H1 (cell line): ENCODE measurements around the gene PRKAA1. TPM values are rescaled to one million over a fixed set of nuclear protein-coding genes. Genes with fewer than 3 reads are reported as not detected.

ENCODE experiments used
- CTCF ChIA-PET: fragments of 300-600 bp; sonication (Branson Sonifier 250); formaldehyde crosslinking; loops from one replicate; lab custom pipeline; 2021; ENCODE audit not compliant: partially characterized antibody; lab: Charles Lee
- POLR2A ChIA-PET: fragments of 300-600 bp; sonication (Branson Sonifier 250); formaldehyde crosslinking; loops from one replicate; lab custom pipeline; 2021; ENCODE audit warnings: inconsistent platforms; ENCODE audit not compliant: partially characterized antibody; lab: Charles Lee
- DNase-seq, 2 experiments: peaks; one replicate each; pipeline versions ENCODE4 v3.0.0 to v3.0.0-alpha.2; 2010 to 2022; ENCODE audit warnings: low spot score in 2 of 2, low read depth in 1 of 2, mixed read lengths in 1 of 2
- FAIRE-seq: peaks from 2 replicates; lab custom pipeline; 2011; peaks lifted over from hg19 to GRCh38; lab: Jason Lieb, UNC
- H2AFZ ChIP-seq: 2 replicates; pipeline ENCODE4 v1.8.1; 2012; ENCODE audit warnings: low read length, inconsistent platforms
- H2AK5ac ChIP-seq: 2 replicates; pipeline ENCODE4 v1.6.1; 2013; ENCODE audit warnings: low read depth, low read length
- H2BK120ac ChIP-seq: replicated peaks from 2 replicates; pipeline ENCODE3; 2013; ENCODE audit warnings: low read depth, low read length, inconsistent platforms
- H2BK12ac ChIP-seq: 2 replicates; pipeline ENCODE4 v1.6.1; 2013; ENCODE audit warnings: low read depth, low read length
- H2BK15ac ChIP-seq: 2 replicates; pipeline ENCODE4 v1.6.1; 2013; ENCODE audit warnings: low read length
- H2BK20ac ChIP-seq: 2 replicates; pipeline ENCODE4 v1.6.1; 2013; ENCODE audit warnings: low read length
- H2BK5ac ChIP-seq: 2 replicates; pipeline ENCODE4 v1.6.1; 2013; ENCODE audit warnings: low read depth, low read length
- H3K14ac ChIP-seq: 2 replicates; pipeline ENCODE4 v1.6.1; 2013; ENCODE audit warnings: inconsistent platforms; ENCODE audit not compliant: insufficient read length
- H3K18ac ChIP-seq: 2 replicates; pipeline ENCODE4 v1.6.1; 2013; ENCODE audit warnings: low read length; ENCODE audit errors: extremely low read depth
- H3K23ac ChIP-seq: 2 replicates; pipeline ENCODE4 v1.6.1; 2013; ENCODE audit warnings: inconsistent platforms; ENCODE audit not compliant: insufficient read length
- H3K23me2 ChIP-seq: 2 replicates; pipeline ENCODE4 v1.6.1; 2013; ENCODE audit warnings: low read depth, low read length
- H3K27ac ChIP-seq: 2 replicates; pipeline ENCODE4 v1.6.1; 2011; ENCODE audit warnings: low read depth, low read length, inconsistent platforms
- H3K27me3 ChIP-seq, 4 experiments: replicated peaks in 1 of 4; 1 replicate in 1 of 4; 2 replicates in 3 of 4; pipeline versions ENCODE4 v1.6.1 to v1.8.1; 2011 to 2013; ENCODE audit warnings: low read length in 3 of 4, mild to moderate bottlenecking in 3 of 4, inconsistent platforms in 2 of 4, mixed read lengths in 2 of 4, moderate library complexity in 1 of 4; ENCODE audit not compliant: control insufficient read depth in 3 of 4, insufficient read depth in 3 of 4; ENCODE audit errors: extremely low read depth in 1 of 4
- H3K36me3 ChIP-seq, 4 experiments: 2 replicates each; pipeline versions ENCODE4 v1.6.1 to v1.8.1; 2011 to 2013; ENCODE audit warnings: mild to moderate bottlenecking in 4 of 4, low read length in 3 of 4, moderate library complexity in 2 of 4, control low read depth in 1 of 4, inconsistent platforms in 1 of 4; ENCODE audit not compliant: insufficient read depth in 4 of 4, control insufficient read depth in 2 of 4
- H3K4ac ChIP-seq: replicated peaks from 2 replicates; pipeline ENCODE3; 2013; ENCODE audit warnings: low read length, low read depth, mixed read lengths, inconsistent platforms; ENCODE audit not compliant: insufficient read length
- H3K4me1 ChIP-seq, 4 experiments: replicated peaks in 1 of 4; 1 replicate in 1 of 4; 2 replicates in 3 of 4; pipeline versions ENCODE4 v1.6.1 to v1.8.1; 2011 to 2013; ENCODE audit warnings: low read length in 3 of 4, inconsistent platforms in 2 of 4, mixed read lengths in 1 of 4; ENCODE audit not compliant: insufficient read depth in 4 of 4, control insufficient read depth in 3 of 4
- H3K4me2 ChIP-seq, 2 experiments: 2 replicates each; pipeline versions ENCODE4 v1.6.1 to v1.8.1; 2011 to 2013; ENCODE audit warnings: low read depth in 2 of 2, low read length in 2 of 2, control low read depth in 1 of 2, inconsistent platforms in 1 of 2, mild to moderate bottlenecking in 1 of 2; ENCODE audit not compliant: insufficient read depth in 1 of 2
- H3K4me3 ChIP-seq, 4 experiments: fragments of 200-600, 300-600 bp in 1 of 4; sonication (generic), shearing (Covaris generic), sonication (Bioruptor Twin) in 1 of 4; 2 replicates each; pipeline versions ENCODE4 v1.5.1 to v1.8.1; 2011 to 2016; ENCODE audit warnings: low read length in 4 of 4, low read depth in 3 of 4, control low read depth in 2 of 4, inconsistent platforms in 2 of 4, mild to moderate bottlenecking in 2 of 4, mixed read lengths in 1 of 4, moderate library complexity in 1 of 4; ENCODE audit not compliant: insufficient read depth in 2 of 4; ENCODE audit errors: extremely low read depth in 1 of 4
- H3K56ac ChIP-seq: replicated peaks from 2 replicates; pipeline ENCODE3; 2013; ENCODE audit warnings: low read depth, mild to moderate bottlenecking, mixed read lengths, low read length, inconsistent platforms; ENCODE audit not compliant: insufficient read length
- H3K79me1 ChIP-seq: 2 replicates; pipeline ENCODE4 v1.6.1; 2013; ENCODE audit warnings: low read depth, low read length, control low read depth
- H3K79me2 ChIP-seq, 2 experiments: 2 replicates each; pipeline versions ENCODE4 v1.6.1 to v1.8.1; 2012 to 2013; ENCODE audit warnings: low read length in 2 of 2, mild to moderate bottlenecking in 2 of 2, inconsistent platforms in 1 of 2; ENCODE audit not compliant: insufficient read depth in 2 of 2, control insufficient read depth in 1 of 2
- H3K9ac ChIP-seq, 4 experiments: replicated peaks in 1 of 4; 1 replicate in 1 of 4; 2 replicates in 3 of 4; pipeline versions ENCODE4 v1.6.1 to v1.8.1; 2011 to 2013; ENCODE audit warnings: low read depth in 3 of 4, low read length in 3 of 4, control low read depth in 2 of 4, mild to moderate bottlenecking in 2 of 4, moderate library complexity in 2 of 4, inconsistent platforms in 1 of 4; ENCODE audit errors: extremely low read depth in 1 of 4
- H3K9me3 ChIP-seq, 2 experiments: 2 replicates each; pipeline versions ENCODE4 v1.6.1 to v1.8.1; 2012 to 2013; ENCODE audit warnings: mild to moderate bottlenecking in 2 of 2, moderate library complexity in 2 of 2, control low read depth in 1 of 2, inconsistent platforms in 1 of 2, low read depth in 1 of 2, low read length in 1 of 2, mixed read lengths in 1 of 2; ENCODE audit not compliant: insufficient read depth in 2 of 2
- H4K20me1 ChIP-seq, 2 experiments: replicated peaks in 1 of 2; 2 replicates each; pipeline versions ENCODE3 to v1.8.1; 2011 to 2013; ENCODE audit warnings: inconsistent platforms in 2 of 2, low read length in 2 of 2, mild to moderate bottlenecking in 1 of 2; ENCODE audit not compliant: insufficient read depth in 2 of 2, control insufficient read depth in 1 of 2
- H4K5ac ChIP-seq: 2 replicates; pipeline ENCODE4 v1.6.1; 2013; ENCODE audit warnings: low read length, low read depth, mixed read lengths, inconsistent platforms; ENCODE audit not compliant: insufficient read length
- H4K8ac ChIP-seq: 2 replicates; pipeline ENCODE4 v1.8.0; 2013; ENCODE audit warnings: mild to moderate bottlenecking, moderate library complexity, low read length, inconsistent platforms; ENCODE audit not compliant: insufficient read depth; ENCODE audit errors: extremely low read depth
- H4K91ac ChIP-seq: replicated peaks from 2 replicates; pipeline ENCODE3; 2013; ENCODE audit warnings: low read length, mixed read lengths, inconsistent platforms; ENCODE audit not compliant: insufficient read length
- CBX5 ChIP-seq: fragments of 300-800, 300-1000 bp; sonication (generic); IDR thresholded peaks from 2 replicates; pipeline ENCODE4 v1.7.1; 2016; ENCODE audit warnings: antibody characterized with exemption, low read length, low read depth
- CEBPB ChIP-seq: IDR thresholded peaks from 2 replicates; pipeline ENCODE4 v1.6.1; 2012; ENCODE audit warnings: low read depth, low read length
- CHD2 ChIP-seq: IDR thresholded peaks from 2 replicates; pipeline ENCODE4 v1.6.1; 2012; ENCODE audit warnings: low read length, improper control_type of control experiment
- CTBP2 ChIP-seq: IDR thresholded peaks from 2 replicates; pipeline ENCODE4 v1.7.0; 2011; ENCODE audit warnings: borderline replicate concordance, mild to moderate bottlenecking, moderate library complexity, mixed read lengths, low read length; ENCODE audit not compliant: insufficient read depth, insufficient read length
- GTF2F1 ChIP-seq: IDR thresholded peaks from 2 replicates; pipeline ENCODE4 v1.6.1; 2012; ENCODE audit warnings: low read depth, low read length, improper control_type of control experiment, borderline replicate concordance
- HDAC2 ChIP-seq, 2 experiments: fragments of 300-600 bp in 1 of 2; sonication (generic) in 1 of 2; IDR thresholded peaks; 2 replicates each; pipeline ENCODE4 v1.6.1; 2011 to 2012; ENCODE audit warnings: low read depth in 2 of 2, low read length in 2 of 2, mild to moderate bottlenecking in 2 of 2, moderate library complexity in 2 of 2, borderline replicate concordance in 1 of 2, inconsistent platforms in 1 of 2
- MAFK ChIP-seq: IDR thresholded peaks from 2 replicates; pipeline ENCODE4 v1.6.1; 2012; ENCODE audit warnings: low read depth, mild to moderate bottlenecking, improper control_type of control experiment, low read length
- MAX ChIP-seq: IDR thresholded peaks from 2 replicates; pipeline ENCODE4 v1.6.1; 2012; ENCODE audit warnings: inconsistent platforms
- NRF1 ChIP-seq: IDR thresholded peaks from 2 replicates; pipeline ENCODE4 v1.6.1; 2011; ENCODE audit warnings: mild to moderate bottlenecking, low read depth, low read length, improper control_type of control experiment
- POLR2A ChIP-seq, 2 experiments: IDR thresholded peaks; 1 replicate in 1 of 2; 2 replicates in 1 of 2; pipeline ENCODE4 v1.6.1; 2011; ENCODE audit warnings: low read depth in 2 of 2, low read length in 2 of 2, mild to moderate bottlenecking in 2 of 2; ENCODE audit errors: control extremely low read depth in 1 of 2
- SP2 ChIP-seq: IDR thresholded peaks from 2 replicates; pipeline ENCODE4 v1.6.1; 2012; ENCODE audit warnings: mild to moderate bottlenecking, low read length, inconsistent platforms
- TAF1 ChIP-seq: IDR thresholded peaks from 2 replicates; pipeline ENCODE4 v1.6.1; 2011; ENCODE audit warnings: mild to moderate bottlenecking, low read depth, low read length
- WGBS, 2 experiments: shearing (Covaris generic) in 1 of 2; methylation state at CpG; one replicate each; pipeline versions ENCODE4 v1.1.6 to v1.1.7; 2013 to 2015; ENCODE audit warnings: low lambda C conversion rate in 2 of 2, mixed read lengths in 2 of 2, inconsistent platforms in 1 of 2, low coverage in 1 of 2, missing lambda C conversion rate in 1 of 2; ENCODE audit not compliant: insufficient replicate concordance in 2 of 2, insufficient coverage in 1 of 2, insufficient read length in 1 of 2; ENCODE audit errors: extremely low coverage in 1 of 2, missing lambda C conversion rate in 1 of 2; 5-methylcytosine and 5-hydroxymethylcytosine counted together
- polyA plus RNA-seq, 7 experiments: library from polyadenylated mRNA; depleted of rRNA in 3 of 7; stranded (reverse) in 5 of 7; unstranded in 2 of 7; fragments of >200 nt in 5 of 7; fragments of 200-250 nt in 2 of 7; gene quantifications; 1 replicate in 5 of 7; 2 replicates in 1 of 7; 4 replicates in 1 of 7; pipeline versions ENCODE4 v1.2.1 to v1.2.3, GENCODE V29; 2011 to 2013; ENCODE audit warnings: missing spikeins in 2 of 7, mixed read lengths in 2 of 7
- total RNA-seq: library from RNA; stranded (reverse); fragmentation: NEBNext Ultra II Directional; extraction: Animal tissue kit (Norgen Biotek cat#: 25700); gene quantifications from 2 replicates; pipeline ENCODE4 v1.2.1, GENCODE V29; 2021

Gene PRKAA1
- total and polyA plus RNA-seq, 2 of the 8 experiments (the other 6 are each of a cell fraction or from before 2014, with no cell fraction given) = 10.4 to 33.1 TPM

- POLR2A ChIA-PET = interaction anchor here (0.6 to 1.5 kb wide), 7 partner anchors 8 to 144 kb away, joined by 3 to 5 read pairs (median 3); no protein-coding TSS in a partner anchor
Measured at GRCh38 chr5:40799258-40799657, 1.1 kb upstream of the PRKAA1 start.

More at GRCh38 chr5:40799258-40799657, 1.1 kb upstream of the PRKAA1 start:
- Histone ChIP-seq H3K4me1 (peaks cover 0 to 5% (median 0%) of the 10 kb centered on the region in 4 experiments; a peak in 2 of 7 replicates), H4K8ac (no peak overlapping the region), H3K56ac (no peak overlapping the region), H3K4me3 (peak overlapping the region in 3 of 4 experiments; percentile 65 to 96 (median 93); a peak in 5 of 8 replicates), H3K14ac (no peak overlapping the region), H3K23me2 (no peaks in the 10 kb centered on the region; the same call in 1 of the 2 replicates), H4K20me1 (peaks cover 0 to 3% of the 10 kb centered on the region in 2 experiments), H3K9me3 (no peaks in the 10 kb centered on the region; a peak in 1 of 4 replicates), H3K79me2 (peaks cover 21 to 34% of the 10 kb centered on the region in 2 experiments), H4K5ac (no peak overlapping the region), H3K4me2 (peak overlapping the region; percentile 51 to 81), H3K23ac (no peak overlapping the region), H2BK15ac (no peak overlapping the region), H3K18ac (no peak overlapping the region), H3K27ac (no peak overlapping the region), H2AK5ac (no peak overlapping the region), H2BK120ac (no peak overlapping the region), H3K27me3 (no peaks in the 10 kb centered on the region), H2AFZ (no peak overlapping the region), H2BK20ac (no peak overlapping the region), H4K91ac (no peak overlapping the region), H3K9ac (no peak overlapping the region), H3K79me1 (no peaks in the 10 kb centered on the region; the same call in 1 of the 2 replicates), H3K4ac (no peak overlapping the region), H3K36me3 (no peaks in the 10 kb centered on the region; a peak in 1 of 8 replicates), H2BK5ac (no peak overlapping the region), H2BK12ac (no peak overlapping the region)
- TF ChIP-seq MAX = no peak
- TF ChIP-seq CEBPB = no peak
- TF ChIP-seq CBX5 = no peak
- no peak for TF ChIP-seq SP2
- no peak for TF ChIP-seq HDAC2 (IDR thresholded peaks at IDR 0.05; ENCODE audit: borderline replicate concordance in 1 of 2, low read depth in 2 of 2, low read length in 2 of 2)
- no peak for TF ChIP-seq CTBP2
- TF ChIP-seq POLR2A (IDR thresholded peaks at IDR 0.05; ENCODE audit: control extremely low read depth in 1 of 2, low read depth in 2 of 2, low read length in 2 of 2) = no peak
- TF ChIP-seq GTF2F1 = no peak
- no peak for TF ChIP-seq NRF1
- no peak for TF ChIP-seq MAFK
- no peak for TF ChIP-seq TAF1
- no peak for TF ChIP-seq CHD2
- CTCF ChIA-PET = interaction anchor here (1.0 to 1.7 kb wide), 2 partner anchors 9 to 18 kb away, joined by 6 to 7 read pairs; no protein-coding TSS in a partner anchor
- DNase-seq (no peak), FAIRE-seq (no peak)
- 41% methylated on average over 1 of the region's 1 CpG; no CpG with 5 or more reads in 1 of the 2 experiments for WGBS, 2 experiments
